Activated T-cell treated with anti-CD3 and anti-CD28 coated beads, Interleukin-2, amount 50 U/mL, for 72 hours (primary cell): Measurements from ENCODE around the gene CD82. TPM values are rescaled to one million over a fixed set of nuclear protein-coding genes. Genes with fewer than 3 reads are reported as not detected.

ENCODE experiments used
- ATAC-seq, 2 donors: fragments of 150-1000 bp; cut with Tn5 transposase; replicated peaks in 1 of 2; 2 replicates each; pipeline ENCODE4 v1.10.0; 2021; ENCODE audit warnings: moderate library complexity in 2 of 2, mild to moderate bottlenecking in 1 of 2
- DNase-seq, 2 donors: peaks; one replicate each; pipeline ENCODE4 v3.0.0; 2021 to 2022; ENCODE audit warnings: mixed read lengths in 1 of 2
- H3K27ac Mint-ChIP-seq: one replicate; pipeline ENCODE4 v1.8.0; 2022; ENCODE audit warnings: mild to moderate bottlenecking, moderate library complexity, mixed read lengths
- H3K27me3 Mint-ChIP-seq: one replicate; pipeline ENCODE4 v1.8.0; 2022; ENCODE audit warnings: low read depth, mixed read lengths
- H3K36me3 Mint-ChIP-seq, 2 donors: one replicate each; pipeline ENCODE4 v1.8.0; 2022; ENCODE audit warnings: mixed read lengths in 2 of 2, mild to moderate bottlenecking in 1 of 2; ENCODE audit not compliant: insufficient read depth in 2 of 2
- H3K4me1 Mint-ChIP-seq: one replicate; pipeline ENCODE4 v1.8.0; 2022; ENCODE audit warnings: low read depth, mixed read lengths
- H3K4me3 Mint-ChIP-seq, 2 donors: one replicate each; pipeline ENCODE4 v1.8.0; 2022; ENCODE audit warnings: mild to moderate bottlenecking in 2 of 2, mixed read lengths in 2 of 2, moderate library complexity in 2 of 2
- H3K9me3 Mint-ChIP-seq, 2 donors: one replicate each; pipeline ENCODE4 v1.8.0; 2022; ENCODE audit warnings: mixed read lengths in 2 of 2
- total RNA-seq, 2 donors: library from RNA; stranded (reverse); gene quantifications; one replicate each; pipeline ENCODE4 v1.2.3, GENCODE V29; 2022

Gene CD82
- total RNA-seq, 2 donors from 2014 or later, result 364 to 421 TPM

- Mint-ChIP-seq H3K4me3 (peak overlapping the region; percentile 72 to 80), H3K27me3 (no peaks in the 10 kb centered on the region), H3K36me3 (peaks cover 2 to 10% of the 10 kb centered on the region in 2 donors), H3K4me1 (peaks cover 74% of the 10 kb centered on the region), H3K27ac (peak overlapping the region; percentile 82), H3K9me3 (no peaks in the 10 kb centered on the region)
- DNase-seq, result no peak
- no peak for ATAC-seq
These were observed 30.5 kb downstream of the CD82 start for GRCh38 chr11:44595964-44596381.

GRCh38 chr11:44596525-44597276, 31.2 kb downstream of the CD82 start:
- Mint-ChIP-seq H3K9me3 (no peaks in the 10 kb centered on the region), H3K27me3 (no peaks in the 10 kb centered on the region), H3K4me1 (peaks cover 74% of the 10 kb centered on the region), H3K36me3 (peaks cover 0 to 6% of the 10 kb centered on the region in 2 donors), H3K27ac (peak overlapping the region; percentile 82), H3K4me3 (peak overlapping the region; percentile 72 to 80)
- ATAC-seq (peak; percentile 84 to 87), DNase-seq (peak; percentile 77 to 82)

- DNase-seq (no peak), ATAC-seq (peak in 1 of 2 donors; percentile 36)
- Mint-ChIP-seq H3K27ac (peak overlapping the region; percentile 82), H3K4me3 (peak overlapping the region; percentile 72 to 80), H3K36me3 (peaks cover 0 to 6% of the 10 kb centered on the region in 2 donors), H3K9me3 (no peaks in the 10 kb centered on the region), H3K27me3 (no peaks in the 10 kb centered on the region), H3K4me1 (peaks cover 78% of the 10 kb centered on the region)
These were observed 32.0 kb downstream of the CD82 start for GRCh38 chr11:44597358-44598012.

- ATAC-seq, result no peak
- Mint-ChIP-seq H3K4me1 (peaks cover 76% of the 10 kb centered on the region), H3K27me3 (no peaks in the 10 kb centered on the region)
These were observed 33.4 kb downstream of the CD82 start for GRCh38 chr11:44598831-44599230.

GRCh38 chr11:44600261-44600660, 34.8 kb downstream of the CD82 start:
- H3K4me1 Mint-ChIP-seq, result peaks cover 71% of the 10 kb centered on the region
- ATAC-seq (no peak), DNase-seq (no peak)
- no peaks in the 10 kb centered on the region for H3K27me3 Mint-ChIP-seq
- no peaks in the 10 kb centered on the region for H3K9me3 Mint-ChIP-seq
- no peak overlapping the region for H3K27ac Mint-ChIP-seq
- no peak overlapping the region for H3K4me3 Mint-ChIP-seq
- H3K36me3 Mint-ChIP-seq, result peaks cover 7 to 18% of the 10 kb centered on the region in 2 donors

More at GRCh38 chr11:44598831-44599230, 33.4 kb downstream of the CD82 start:
- H3K36me3 Mint-ChIP-seq, result peaks cover under 1 to 11% of the 10 kb centered on the region in 2 donors
- H3K27ac Mint-ChIP-seq, result no peak overlapping the region
- no peak for DNase-seq
- H3K4me3 Mint-ChIP-seq, result no peak overlapping the region
- no peaks in the 10 kb centered on the region for H3K9me3 Mint-ChIP-seq

GRCh38 chr11:44600839-44601383, 35.4 kb downstream of the CD82 start:
- ATAC-seq, result no peak
- Mint-ChIP-seq H3K36me3 (peaks cover 9 to 19% of the 10 kb centered on the region in 2 donors), H3K27me3 (no peaks in the 10 kb centered on the region), H3K27ac (peak overlapping the region; percentile 44), H3K4me3 (peak overlapping the region; percentile 6 to 66), H3K4me1 (peaks cover 71% of the 10 kb centered on the region), H3K9me3 (no peaks in the 10 kb centered on the region)
- no peak for DNase-seq

GRCh38 chr11:44601471-44602370, 36.3 kb downstream of the CD82 start:
- Mint-ChIP-seq H3K9me3 (no peaks in the 10 kb centered on the region), H3K36me3 (peaks cover 14 to 25% of the 10 kb centered on the region in 2 donors), H3K4me1 (peaks cover 71% of the 10 kb centered on the region), H3K27me3 (no peaks in the 10 kb centered on the region), H3K27ac (peak overlapping the region; percentile 44), H3K4me3 (peak overlapping the region; percentile 6 to 66)
- DNase-seq, result peak in 1 of 2 donors; percentile 34
- ATAC-seq, result peak in 1 of 2 donors; percentile 18

- ATAC-seq (no peak), DNase-seq (no peak)
- Mint-ChIP-seq H3K9me3 (no peaks in the 10 kb centered on the region), H3K4me1 (peaks cover 71% of the 10 kb centered on the region), H3K36me3 (peaks cover 14 to 25% of the 10 kb centered on the region in 2 donors), H3K27me3 (no peaks in the 10 kb centered on the region), H3K27ac (no peak overlapping the region), H3K4me3 (no peak overlapping the region)
These were observed 37.4 kb downstream of the CD82 start for GRCh38 chr11:44602891-44603310.

- no peaks in the 10 kb centered on the region for H3K9me3 Mint-ChIP-seq
- no peaks in the 10 kb centered on the region for H3K27me3 Mint-ChIP-seq
- H3K27ac Mint-ChIP-seq, result no peak overlapping the region
- H3K4me3 Mint-ChIP-seq, result no peak overlapping the region
- peaks cover 81% of the 10 kb centered on the region for H3K4me1 Mint-ChIP-seq
- DNase-seq (no peak), ATAC-seq (no peak)
- H3K36me3 Mint-ChIP-seq, result peaks cover 14 to 29% of the 10 kb centered on the region in 2 donors
These were observed 38.7 kb downstream of the CD82 start for GRCh38 chr11:44604171-44604581.

- Mint-ChIP-seq H3K4me3 (no peak overlapping the region), H3K4me1 (peaks cover 81% of the 10 kb centered on the region), H3K9me3 (no peaks in the 10 kb centered on the region), H3K36me3 (peaks cover 14 to 29% of the 10 kb centered on the region in 2 donors), H3K27me3 (no peaks in the 10 kb centered on the region), H3K27ac (no peak overlapping the region)
- DNase-seq (no peak), ATAC-seq (no peak)
These were observed 39.7 kb downstream of the CD82 start for GRCh38 chr11:44605068-44605708.

- no peak for DNase-seq
- Mint-ChIP-seq H3K27ac (no peak overlapping the region), H3K4me3 (no peak overlapping the region), H3K27me3 (no peaks in the 10 kb centered on the region), H3K4me1 (peaks cover 81% of the 10 kb centered on the region), H3K9me3 (no peaks in the 10 kb centered on the region), H3K36me3 (peaks cover 14 to 31% of the 10 kb centered on the region in 2 donors)
- no peak for ATAC-seq
These were observed 40.5 kb downstream of the CD82 start for GRCh38 chr11:44605965-44606364.

- Mint-ChIP-seq H3K27ac (peak overlapping the region; percentile 22), H3K4me1 (peaks cover 81% of the 10 kb centered on the region), H3K36me3 (peaks cover 14 to 31% of the 10 kb centered on the region in 2 donors), H3K27me3 (no peaks in the 10 kb centered on the region), H3K9me3 (no peaks in the 10 kb centered on the region), H3K4me3 (no peak overlapping the region)
- ATAC-seq, result no peak
- no peak for DNase-seq
These were observed 41.0 kb downstream of the CD82 start for GRCh38 chr11:44606472-44606871.
